ENCODE data around the gene RPL36AL. TPM values are rescaled to one million over a fixed set of nuclear protein-coding genes. Genes with fewer than 3 reads are reported as not detected.

Gene RPL36AL
- polyA plus RNA-seq, 1 of the 3 experiments (the other 2 are of a cell fraction): 337 TPM

GRCh38 chr14:49654511-49654910, 34.1 kb upstream of the RPL36AL start:
- POLR2A ChIA-PET: no interaction called here
- no peak overlapping the region for H3K4me2 ChIP-seq
- H2AFZ ChIP-seq (ENCODE audit: low read depth): no peak overlapping the region
- no peaks in the 10 kb centered on the region for H4K20me1 ChIP-seq (ENCODE audit: insufficient read depth)
- TF ChIP-seq, protein P1, sequence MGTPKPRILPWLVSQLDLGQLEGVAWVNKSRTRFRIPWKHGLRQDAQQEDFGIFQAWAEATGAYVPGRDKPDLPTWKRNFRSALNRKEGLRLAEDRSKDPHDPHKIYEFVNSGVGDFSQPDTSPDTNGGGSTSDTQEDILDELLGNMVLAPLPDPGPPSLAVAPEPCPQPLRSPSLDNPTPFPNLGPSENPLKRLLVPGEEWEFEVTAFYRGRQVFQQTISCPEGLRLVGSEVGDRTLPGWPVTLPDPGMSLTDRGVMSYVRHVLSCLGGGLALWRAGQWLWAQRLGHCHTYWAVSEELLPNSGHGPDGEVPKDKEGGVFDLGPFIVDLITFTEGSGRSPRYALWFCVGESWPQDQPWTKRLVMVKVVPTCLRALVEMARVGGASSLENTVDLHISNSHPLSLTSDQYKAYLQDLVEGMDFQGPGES (IDR thresholded peaks at IDR 0.05; ENCODE audit: low read depth, low read length): no peak
- TF ChIP-seq RXRA (IDR thresholded peaks at IDR 0.05; ENCODE audit: borderline replicate concordance, low read depth) (no peak), POLR2AphosphoS5 (IDR thresholded peaks at IDR 0.05; ENCODE audit: low read depth, low read length) (no peak), JUND (IDR thresholded peaks at IDR 0.05) (no peak), SMC3 (IDR thresholded peaks at IDR 0.05; ENCODE audit: low read depth, low read length) (no peak), MXI1 (IDR thresholded peaks at IDR 0.05; ENCODE audit: low read depth, low read length) (no peak), TAF1 (IDR thresholded peaks at IDR 0.05; ENCODE audit: borderline replicate concordance, low read depth, low read length) (no peak), NRF1 (IDR thresholded peaks at IDR 0.05; ENCODE audit: low read depth, low read length) (no peak), RFX5 (IDR thresholded peaks at IDR 0.05; ENCODE audit: low read length) (no peak), RCOR1 (IDR thresholded peaks at IDR 0.05; ENCODE audit: low read length) (no peak), TEAD4 (IDR thresholded peaks at IDR 0.05; ENCODE audit: borderline replicate concordance, insufficient read depth) (no peak), TCF12 (IDR thresholded peaks at IDR 0.05) (no peak), FOSL2 (IDR thresholded peaks at IDR 0.05; ENCODE audit: borderline replicate concordance, low read depth) (no peak), RAD21 (IDR thresholded peaks at IDR 0.05; ENCODE audit: low read length) (no peak), GABPA (IDR thresholded peaks at IDR 0.05; ENCODE audit: low read depth) (no peak), YY1 (IDR thresholded peaks at IDR 0.05; ENCODE audit: low read depth) (no peak)
- TF ChIP-seq, protein P2, sequence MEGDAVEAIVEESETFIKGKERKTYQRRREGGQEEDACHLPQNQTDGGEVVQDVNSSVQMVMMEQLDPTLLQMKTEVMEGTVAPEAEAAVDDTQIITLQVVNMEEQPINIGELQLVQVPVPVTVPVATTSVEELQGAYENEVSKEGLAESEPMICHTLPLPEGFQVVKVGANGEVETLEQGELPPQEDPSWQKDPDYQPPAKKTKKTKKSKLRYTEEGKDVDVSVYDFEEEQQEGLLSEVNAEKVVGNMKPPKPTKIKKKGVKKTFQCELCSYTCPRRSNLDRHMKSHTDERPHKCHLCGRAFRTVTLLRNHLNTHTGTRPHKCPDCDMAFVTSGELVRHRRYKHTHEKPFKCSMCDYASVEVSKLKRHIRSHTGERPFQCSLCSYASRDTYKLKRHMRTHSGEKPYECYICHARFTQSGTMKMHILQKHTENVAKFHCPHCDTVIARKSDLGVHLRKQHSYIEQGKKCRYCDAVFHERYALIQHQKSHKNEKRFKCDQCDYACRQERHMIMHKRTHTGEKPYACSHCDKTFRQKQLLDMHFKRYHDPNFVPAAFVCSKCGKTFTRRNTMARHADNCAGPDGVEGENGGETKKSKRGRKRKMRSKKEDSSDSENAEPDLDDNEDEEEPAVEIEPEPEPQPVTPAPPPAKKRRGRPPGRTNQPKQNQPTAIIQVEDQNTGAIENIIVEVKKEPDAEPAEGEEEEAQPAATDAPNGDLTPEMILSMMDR (IDR thresholded peaks at IDR 0.05): no peak
- TF ChIP-seq, protein P3, sequence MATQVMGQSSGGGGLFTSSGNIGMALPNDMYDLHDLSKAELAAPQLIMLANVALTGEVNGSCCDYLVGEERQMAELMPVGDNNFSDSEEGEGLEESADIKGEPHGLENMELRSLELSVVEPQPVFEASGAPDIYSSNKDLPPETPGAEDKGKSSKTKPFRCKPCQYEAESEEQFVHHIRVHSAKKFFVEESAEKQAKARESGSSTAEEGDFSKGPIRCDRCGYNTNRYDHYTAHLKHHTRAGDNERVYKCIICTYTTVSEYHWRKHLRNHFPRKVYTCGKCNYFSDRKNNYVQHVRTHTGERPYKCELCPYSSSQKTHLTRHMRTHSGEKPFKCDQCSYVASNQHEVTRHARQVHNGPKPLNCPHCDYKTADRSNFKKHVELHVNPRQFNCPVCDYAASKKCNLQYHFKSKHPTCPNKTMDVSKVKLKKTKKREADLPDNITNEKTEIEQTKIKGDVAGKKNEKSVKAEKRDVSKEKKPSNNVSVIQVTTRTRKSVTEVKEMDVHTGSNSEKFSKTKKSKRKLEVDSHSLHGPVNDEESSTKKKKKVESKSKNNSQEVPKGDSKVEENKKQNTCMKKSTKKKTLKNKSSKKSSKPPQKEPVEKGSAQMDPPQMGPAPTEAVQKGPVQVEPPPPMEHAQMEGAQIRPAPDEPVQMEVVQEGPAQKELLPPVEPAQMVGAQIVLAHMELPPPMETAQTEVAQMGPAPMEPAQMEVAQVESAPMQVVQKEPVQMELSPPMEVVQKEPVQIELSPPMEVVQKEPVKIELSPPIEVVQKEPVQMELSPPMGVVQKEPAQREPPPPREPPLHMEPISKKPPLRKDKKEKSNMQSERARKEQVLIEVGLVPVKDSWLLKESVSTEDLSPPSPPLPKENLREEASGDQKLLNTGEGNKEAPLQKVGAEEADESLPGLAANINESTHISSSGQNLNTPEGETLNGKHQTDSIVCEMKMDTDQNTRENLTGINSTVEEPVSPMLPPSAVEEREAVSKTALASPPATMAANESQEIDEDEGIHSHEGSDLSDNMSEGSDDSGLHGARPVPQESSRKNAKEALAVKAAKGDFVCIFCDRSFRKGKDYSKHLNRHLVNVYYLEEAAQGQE (IDR thresholded peaks at IDR 0.05; ENCODE audit: low read depth, low read length): no peak
- TF ChIP-seq, protein P4, sequence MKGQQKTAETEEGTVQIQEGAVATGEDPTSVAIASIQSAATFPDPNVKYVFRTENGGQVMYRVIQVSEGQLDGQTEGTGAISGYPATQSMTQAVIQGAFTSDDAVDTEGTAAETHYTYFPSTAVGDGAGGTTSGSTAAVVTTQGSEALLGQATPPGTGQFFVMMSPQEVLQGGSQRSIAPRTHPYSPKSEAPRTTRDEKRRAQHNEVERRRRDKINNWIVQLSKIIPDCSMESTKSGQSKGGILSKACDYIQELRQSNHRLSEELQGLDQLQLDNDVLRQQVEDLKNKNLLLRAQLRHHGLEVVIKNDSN (IDR thresholded peaks at IDR 0.05; ENCODE audit: borderline replicate concordance, low read depth): no peak
- H3K36me3 ChIP-seq (replicated peaks in 1 of 2; ENCODE audit: control insufficient read depth in 1 of 2, insufficient read depth in 2 of 2, low read length in 1 of 2): peaks cover 10 to 13% of the 10 kb centered on the region in 2 experiments
- no peaks in the 10 kb centered on the region for H3K4me1 ChIP-seq (ENCODE audit: control insufficient read depth in 1 of 2, insufficient read depth in 2 of 2, low read depth in 1 of 2, low read length in 1 of 2)
- DNase-seq: no peak
- no peaks in the 10 kb centered on the region for H3K9me3 ChIP-seq
- H3F3A ChIP-seq (replicated peaks; ENCODE audit: insufficient read depth): peaks cover 4% of the 10 kb centered on the region
- H3K4me3 ChIP-seq (ENCODE audit: low read depth in 2 of 2, low read length in 1 of 2): no peak overlapping the region
- H3K79me2 ChIP-seq (ENCODE audit: insufficient read depth): peaks cover 2% of the 10 kb centered on the region; the same call in 1 of the 2 replicates
- H3K9me2 ChIP-seq: no peaks in the 10 kb centered on the region
- CTCF ChIA-PET: interaction anchor here (0.6 to 1.2 kb wide), 2 partner anchors 12 to 67 kb away, joined by 3 read pairs; no protein-coding TSS in a partner anchor
- H3K27ac ChIP-seq (ENCODE audit: low read depth in 2 of 2, low read length in 1 of 2): no peak overlapping the region
- WGBS (ENCODE audit: low lambda C conversion rate): 96% methylated on average over 3 of the region's 3 CpGs
- H3K9ac ChIP-seq: no peak overlapping the region
- no peaks in the 10 kb centered on the region for H3K27me3 ChIP-seq (ENCODE audit: insufficient read depth)
